ENCODE measurements around the gene RAB29.

- TF ChIP-seq CTCF (IDR thresholded peaks at IDR 0.05) (no peak), POLR2A (IDR thresholded peaks at IDR 0.05) (no peak), POLR2AphosphoS5 (IDR thresholded peaks at IDR 0.05) (peak in 2 of 3 donors; percentile 7 to 27), EP300 (IDR thresholded peaks at IDR 0.05) (no peak)
Observed at GRCh38 chr1:205800981-205801703, 25.9 kb upstream of the RAB29 start.

Measured in stomach (tissue), 4 donors.